ENCODE measurements around the gene MYO15B.

The MYO15B gene

GRCh38 chr17:75604034-75604695, 16.6 kb downstream of the MYO15B start:
- DNase-seq = no peak

- no peak for DNase-seq
These were observed 18.2 kb downstream of the MYO15B start for GRCh38 chr17:75605790-75606189.

GRCh38 chr17:75607086-75607485, 19.5 kb downstream of the MYO15B start:
- no peak for DNase-seq

- DNase-seq = no peak
These were observed 22.7 kb downstream of the MYO15B start for GRCh38 chr17:75610103-75610984.

GRCh38 chr17:75611851-75612429, 24.3 kb downstream of the MYO15B start:
- no peak for DNase-seq

GRCh38 chr17:75612906-75613626, 25.5 kb downstream of the MYO15B start:
- no peak for DNase-seq

GRCh38 chr17:75614006-75614405, 26.4 kb downstream of the MYO15B start:
- no peak for DNase-seq

- no peak for DNase-seq
These were observed 27.1 kb downstream of the MYO15B start for GRCh38 chr17:75614556-75615270.

- no peak for DNase-seq
These were observed 27.7 kb downstream of the MYO15B start for GRCh38 chr17:75615301-75615700.

GRCh38 chr17:75616521-75617122, 29.0 kb downstream of the MYO15B start:
- no peak for DNase-seq

GRCh38 chr17:75617218-75617617, 29.6 kb downstream of the MYO15B start:
- DNase-seq = no peak

- no peak for DNase-seq
These were observed 30.1 kb downstream of the MYO15B start for GRCh38 chr17:75617675-75618074.

- DNase-seq = peak; percentile 25
These were observed 32.2 kb downstream of the MYO15B start for GRCh38 chr17:75619506-75620431.

GRCh38 chr17:75621489-75621888, 33.9 kb downstream of the MYO15B start:
- DNase-seq = no peak

- no peak for DNase-seq
These were observed 34.5 kb downstream of the MYO15B start for GRCh38 chr17:75622076-75622475.

GRCh38 chr17:75622771-75623273, 35.2 kb downstream of the MYO15B start:
- DNase-seq = no peak

- no peak for DNase-seq
These were observed 35.8 kb downstream of the MYO15B start for GRCh38 chr17:75623386-75623785.

- DNase-seq = no peak
These were observed 36.4 kb downstream of the MYO15B start for GRCh38 chr17:75624021-75624420.

GRCh38 chr17:75624714-75625345, 37.2 kb downstream of the MYO15B start:
- no peak for DNase-seq

GRCh38 chr17:75625813-75626486, 38.4 kb downstream of the MYO15B start:
- peak; percentile 15 for DNase-seq
